Fibroblast of lung (primary cell): ENCODE results near the gene WBP2. TPM values are rescaled to one million over a fixed set of nuclear protein-coding genes. Genes with fewer than 3 reads are reported as not detected.

ENCODE experiments used
- DNase-seq, 2 donors: peaks; one replicate each; pipeline versions ENCODE4 v3.0.0 to v3.0.0-alpha.2; 2010; ENCODE audit warnings: low read depth in 2 of 2
- H2AFZ ChIP-seq: 2 replicates; pipeline ENCODE4 v1.5.1; 2012; ENCODE audit warnings: low read length, control low read depth, inconsistent platforms
- H3K27ac ChIP-seq: 2 replicates; pipeline ENCODE4 v1.5.1; 2011; ENCODE audit warnings: low read length, control low read depth; ENCODE audit not compliant: insufficient read depth
- H3K27me3 ChIP-seq: 2 replicates; pipeline ENCODE4 v1.5.1; 2011; ENCODE audit warnings: mild to moderate bottlenecking, low read length; ENCODE audit not compliant: control insufficient read depth, insufficient read depth
- H3K36me3 ChIP-seq: 2 replicates; pipeline ENCODE4 v1.5.1; 2011; ENCODE audit warnings: low read length; ENCODE audit not compliant: control insufficient read depth, insufficient read depth
- H3K4me1 ChIP-seq: 2 replicates; pipeline ENCODE4 v1.5.1; 2011; ENCODE audit warnings: low read length; ENCODE audit not compliant: control insufficient read depth, insufficient read depth; ENCODE audit errors: extremely low read depth
- H3K4me2 ChIP-seq: 2 replicates; pipeline ENCODE4 v1.5.1; 2011; ENCODE audit warnings: low read length, control low read depth; ENCODE audit not compliant: insufficient read depth; ENCODE audit errors: extremely low read depth
- H3K4me3 ChIP-seq, 4 experiments: fragments of 200-600 bp in 1 of 4; sonication (generic) in 1 of 4; replicated peaks in 1 of 4; 2 replicates each; pipeline ENCODE4 v1.5.1; 2011 to 2016; ENCODE audit warnings: low read length in 4 of 4, low read depth in 3 of 4, mild to moderate bottlenecking in 3 of 4, control low read depth in 2 of 4, inconsistent platforms in 1 of 4, mixed read lengths in 1 of 4; ENCODE audit not compliant: insufficient read depth in 1 of 4; ENCODE audit errors: control extremely low read depth in 1 of 4
- H3K79me2 ChIP-seq: 2 replicates; pipeline ENCODE4 v1.5.1; 2012; ENCODE audit warnings: mild to moderate bottlenecking, low read length, inconsistent platforms; ENCODE audit not compliant: control insufficient read depth, insufficient read depth
- H3K9ac ChIP-seq: 2 replicates; pipeline ENCODE4 v1.5.1; 2011; ENCODE audit warnings: mild to moderate bottlenecking, low read length, control low read depth; ENCODE audit not compliant: insufficient read depth
- H3K9me3 ChIP-seq: 2 replicates; pipeline ENCODE4 v1.5.1; 2012; ENCODE audit warnings: low read depth, low read length; ENCODE audit not compliant: control insufficient read depth, insufficient read depth
- H4K20me1 ChIP-seq: 2 replicates; pipeline ENCODE4 v1.5.1; 2011; ENCODE audit warnings: low read length; ENCODE audit not compliant: control insufficient read depth, insufficient read depth; ENCODE audit errors: extremely low read depth
- EZH2 ChIP-seq: IDR thresholded peaks from 2 replicates; pipeline ENCODE4 v1.5.1; 2012; ENCODE audit warnings: low read length, control low read depth, mild to moderate bottlenecking; ENCODE audit errors: missing control alignments
- polyA plus RNA-seq, 2 donors: library from polyadenylated mRNA; depleted of rRNA in 1 of 2; stranded (reverse) in 1 of 2; unstranded in 1 of 2; fragments of >200 nt; gene quantifications; 2 replicates each; pipeline ENCODE4 v1.2.1, GENCODE V29; 2011 to 2012; ENCODE audit warnings: missing spikeins in 1 of 2
- total RNA-seq: library from RNA; depleted of rRNA; stranded (reverse); fragments of >200 nt; gene quantifications from 2 replicates; pipeline ENCODE4 v1.2.1, GENCODE V29; 2014
- TF ChIP-seq, protein P1 (sequence below), 2 donors: IDR thresholded peaks in 1 of 2; conservative IDR thresholded peaks in 1 of 2; 1 replicate in 1 of 2; 2 replicates in 1 of 2; pipeline ENCODE4 v1.5.1; 2011 to 2012; ENCODE audit warnings: low read length in 2 of 2, control low read depth in 1 of 2, inconsistent platforms in 1 of 2, low read depth in 1 of 2, mild to moderate bottlenecking in 1 of 2

The WBP2 gene
- total and polyA plus RNA-seq, 2 donors (not counting 1 experiment from before 2014, with no cell fraction given): 39.5 to 53.4 TPM

DNA sequence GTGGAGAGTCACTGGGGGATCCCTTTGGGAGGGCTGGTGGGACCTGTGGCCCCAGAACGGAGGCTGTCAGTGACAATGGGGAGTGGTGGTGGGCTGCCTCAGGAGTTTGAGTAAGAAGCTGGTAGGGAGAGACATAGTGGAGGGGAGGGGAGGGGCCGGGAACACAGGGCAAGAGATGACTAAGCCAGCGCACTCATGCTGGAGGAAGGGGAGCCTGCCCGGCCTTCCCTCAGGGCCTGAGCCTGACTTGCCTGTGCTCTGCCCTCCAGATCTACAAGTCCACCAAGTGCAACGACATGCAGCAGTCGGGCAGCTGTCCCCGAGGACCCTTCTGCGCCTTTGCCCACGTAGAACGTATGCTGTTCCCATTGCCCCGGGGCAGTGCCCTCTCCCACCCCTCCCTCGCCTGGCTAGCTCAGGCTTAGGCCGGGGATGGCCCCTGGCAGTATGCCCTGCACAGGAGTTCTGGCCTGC lies 40.2 kb downstream of the WBP2 start:
- no peak overlapping the region for H3K4me2 ChIP-seq
- H3K27me3 ChIP-seq: no peaks in the 10 kb centered on the region
- no peaks in the 10 kb centered on the region for H4K20me1 ChIP-seq
- H3K4me3 ChIP-seq: no peak overlapping the region
- H3K36me3 ChIP-seq: peaks cover 31% of the 10 kb centered on the region
- TF ChIP-seq, protein P1, sequence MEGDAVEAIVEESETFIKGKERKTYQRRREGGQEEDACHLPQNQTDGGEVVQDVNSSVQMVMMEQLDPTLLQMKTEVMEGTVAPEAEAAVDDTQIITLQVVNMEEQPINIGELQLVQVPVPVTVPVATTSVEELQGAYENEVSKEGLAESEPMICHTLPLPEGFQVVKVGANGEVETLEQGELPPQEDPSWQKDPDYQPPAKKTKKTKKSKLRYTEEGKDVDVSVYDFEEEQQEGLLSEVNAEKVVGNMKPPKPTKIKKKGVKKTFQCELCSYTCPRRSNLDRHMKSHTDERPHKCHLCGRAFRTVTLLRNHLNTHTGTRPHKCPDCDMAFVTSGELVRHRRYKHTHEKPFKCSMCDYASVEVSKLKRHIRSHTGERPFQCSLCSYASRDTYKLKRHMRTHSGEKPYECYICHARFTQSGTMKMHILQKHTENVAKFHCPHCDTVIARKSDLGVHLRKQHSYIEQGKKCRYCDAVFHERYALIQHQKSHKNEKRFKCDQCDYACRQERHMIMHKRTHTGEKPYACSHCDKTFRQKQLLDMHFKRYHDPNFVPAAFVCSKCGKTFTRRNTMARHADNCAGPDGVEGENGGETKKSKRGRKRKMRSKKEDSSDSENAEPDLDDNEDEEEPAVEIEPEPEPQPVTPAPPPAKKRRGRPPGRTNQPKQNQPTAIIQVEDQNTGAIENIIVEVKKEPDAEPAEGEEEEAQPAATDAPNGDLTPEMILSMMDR (conservative IDR thresholded peaks at IDR 0.05 in 1 of 2, IDR thresholded peaks at IDR 0.05 in 1 of 2; ENCODE audit: low read depth in 1 of 2, low read length in 2 of 2): no peak
- TF ChIP-seq EZH2: no peak
- no peaks in the 10 kb centered on the region for H3K4me1 ChIP-seq
- H3K9me3 ChIP-seq: no peaks in the 10 kb centered on the region
- peak overlapping the region; percentile 27 for H3K27ac ChIP-seq
- no peaks in the 10 kb centered on the region for H3K79me2 ChIP-seq
- DNase-seq: peak; percentile 67 to 83
- H3K9ac ChIP-seq: no peak overlapping the region
- H2AFZ ChIP-seq: no peak overlapping the region

DNA sequence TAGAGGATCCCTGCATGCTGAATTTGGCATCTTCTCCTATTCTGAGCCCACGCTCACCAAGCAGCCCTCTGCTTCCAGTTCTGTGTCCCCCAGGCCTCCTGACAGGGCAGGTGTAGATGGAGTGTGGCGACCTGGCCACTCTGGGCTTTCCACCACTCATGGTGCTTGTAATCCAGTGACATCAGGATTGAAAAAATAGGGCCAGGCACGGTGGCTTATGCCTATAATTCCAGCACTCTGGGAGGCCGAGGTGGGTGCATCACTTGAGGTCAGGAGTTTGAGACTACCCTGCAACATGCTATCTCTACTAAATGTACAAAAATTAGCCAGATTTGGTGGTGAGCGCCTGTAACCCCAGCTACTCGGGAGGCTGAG lies 41.1 kb downstream of the WBP2 start:
- H2AFZ ChIP-seq: no peak overlapping the region
- H3K9me3 ChIP-seq: no peaks in the 10 kb centered on the region
- H3K27me3 ChIP-seq: no peaks in the 10 kb centered on the region
- no peak for TF ChIP-seq EZH2
- TF ChIP-seq, protein P1 (conservative IDR thresholded peaks at IDR 0.05 in 1 of 2, IDR thresholded peaks at IDR 0.05 in 1 of 2; ENCODE audit: low read depth in 1 of 2, low read length in 2 of 2): no peak
- peaks cover 24% of the 10 kb centered on the region for H3K36me3 ChIP-seq
- no peaks in the 10 kb centered on the region for H3K79me2 ChIP-seq
- no peak overlapping the region for H3K4me3 ChIP-seq
- no peak overlapping the region for H3K9ac ChIP-seq
- peaks cover 5% of the 10 kb centered on the region for H3K4me1 ChIP-seq
- DNase-seq: no peak
- H3K4me2 ChIP-seq: no peak overlapping the region
- no peak overlapping the region for H3K27ac ChIP-seq
- no peaks in the 10 kb centered on the region for H4K20me1 ChIP-seq

DNA sequence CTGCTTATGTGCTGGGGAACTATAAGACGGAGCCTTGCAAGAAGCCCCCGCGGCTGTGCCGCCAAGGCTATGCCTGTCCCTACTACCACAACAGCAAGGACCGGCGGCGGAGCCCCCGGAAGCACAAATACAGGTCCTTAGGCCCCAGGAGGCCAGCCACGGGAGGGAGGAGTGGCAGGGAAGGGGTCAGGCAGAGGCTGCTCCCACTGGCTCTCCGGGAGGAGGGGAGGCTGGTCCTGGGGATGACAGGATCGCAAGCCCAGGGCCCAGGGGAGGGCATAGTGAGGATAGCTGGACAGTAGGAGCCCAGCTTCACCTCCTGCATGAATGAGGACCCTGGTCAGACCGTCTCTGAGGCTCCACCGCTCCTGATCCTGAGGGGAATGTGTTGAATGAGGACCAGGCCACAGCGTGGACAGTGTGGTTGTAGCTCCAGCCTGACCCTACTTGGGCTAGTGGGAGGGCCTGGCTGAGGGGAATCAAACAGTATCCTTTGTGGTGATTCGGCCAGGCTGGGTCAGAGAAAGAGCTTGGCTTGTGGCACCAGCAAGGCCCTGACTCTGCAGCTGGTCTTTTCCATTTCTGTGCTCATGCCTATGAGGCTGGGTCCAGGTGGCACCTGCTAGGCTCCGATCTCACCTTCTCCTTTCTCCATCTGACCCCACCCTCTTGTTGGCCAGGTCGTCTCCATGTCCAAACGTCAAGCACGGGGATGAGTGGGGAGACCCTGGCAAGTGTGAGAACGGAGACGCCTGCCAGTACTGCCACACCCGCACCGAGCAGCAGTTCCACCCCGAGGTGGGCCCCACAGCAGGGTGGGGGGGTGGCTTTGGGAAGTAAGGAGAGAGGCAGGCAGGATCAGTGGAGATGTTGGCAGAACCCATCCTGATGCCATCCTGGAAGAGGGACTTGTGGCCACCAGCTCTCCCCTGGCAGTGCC lies 41.8 kb downstream of the WBP2 start:
- Histone ChIP-seq H3K4me1 (peaks cover 5% of the 10 kb centered on the region), H3K27me3 (no peaks in the 10 kb centered on the region), H3K9ac (no peak overlapping the region), H3K9me3 (no peaks in the 10 kb centered on the region), H3K4me3 (no peak overlapping the region), H4K20me1 (no peaks in the 10 kb centered on the region), H3K79me2 (no peaks in the 10 kb centered on the region), H2AFZ (no peak overlapping the region), H3K36me3 (peaks cover 24% of the 10 kb centered on the region), H3K4me2 (no peak overlapping the region), H3K27ac (no peak overlapping the region)
- TF ChIP-seq, protein P1 (conservative IDR thresholded peaks at IDR 0.05 in 1 of 2, IDR thresholded peaks at IDR 0.05 in 1 of 2; ENCODE audit: low read depth in 1 of 2, low read length in 2 of 2): no peak
- TF ChIP-seq EZH2: no peak
- no peak for DNase-seq
